Measurements from ENCODE around the gene TBPL2.
"Not testable (repeated sequence)": the region's sequence is repeated elsewhere in the genome, so short reads cannot be mapped to it uniquely, and the experiment has no call there.

Gene TBPL2

DNA sequence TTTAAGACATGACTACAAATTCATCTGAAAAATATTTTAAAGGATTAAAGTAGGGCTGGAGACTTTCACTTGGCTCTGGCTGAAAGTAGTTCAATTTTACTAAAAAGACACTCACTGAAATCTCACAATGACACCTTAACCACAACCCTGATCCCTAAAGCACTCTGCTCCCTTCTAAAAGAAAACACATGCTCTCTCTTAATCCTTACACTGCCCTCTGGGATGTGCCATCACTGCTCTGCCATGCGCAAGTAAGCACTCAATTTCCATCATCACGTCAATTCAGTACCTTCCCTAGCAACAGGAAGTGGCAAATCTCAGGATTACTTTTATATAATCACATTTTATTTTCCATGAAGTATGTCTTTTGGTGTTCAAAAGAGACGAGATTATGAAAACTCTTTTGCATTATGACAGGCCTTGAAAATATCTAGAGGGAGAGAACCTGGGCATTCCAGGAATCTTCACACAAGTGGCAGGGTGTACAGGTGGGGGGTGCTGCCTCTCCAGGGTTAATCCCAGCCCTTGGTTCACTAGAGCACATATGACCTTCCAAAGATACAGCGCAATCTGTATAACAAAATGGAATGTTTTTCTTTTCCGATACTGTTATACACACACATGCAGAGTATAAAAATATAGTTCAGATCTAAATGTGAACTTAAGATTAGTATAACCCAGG, 36.1 kb downstream of the TBPL2 start:
- no peak for DNase-seq (ENCODE audit: low read depth in 2 of 2)

DNA sequence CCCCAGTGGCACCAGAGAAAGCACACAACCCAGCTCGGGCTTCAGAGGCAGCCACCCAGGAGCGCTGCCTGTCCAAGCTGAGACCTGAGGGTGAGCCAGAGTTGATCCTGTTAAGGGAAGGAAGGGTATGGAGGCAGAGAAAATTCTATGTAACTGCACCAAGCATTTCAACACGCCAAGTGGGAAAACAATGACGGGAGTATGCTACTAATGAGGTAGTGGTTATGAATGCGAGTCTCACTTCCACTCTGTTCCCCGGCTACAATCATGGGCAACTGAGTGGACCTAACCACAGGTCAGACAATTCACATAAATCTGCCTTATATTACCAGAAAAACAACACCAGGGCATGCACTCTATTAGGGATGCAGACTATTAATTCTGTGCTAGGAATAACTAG, 38.7 kb downstream of the TBPL2 start:
- DNase-seq (ENCODE audit: low read depth in 2 of 2): no peak

DNA sequence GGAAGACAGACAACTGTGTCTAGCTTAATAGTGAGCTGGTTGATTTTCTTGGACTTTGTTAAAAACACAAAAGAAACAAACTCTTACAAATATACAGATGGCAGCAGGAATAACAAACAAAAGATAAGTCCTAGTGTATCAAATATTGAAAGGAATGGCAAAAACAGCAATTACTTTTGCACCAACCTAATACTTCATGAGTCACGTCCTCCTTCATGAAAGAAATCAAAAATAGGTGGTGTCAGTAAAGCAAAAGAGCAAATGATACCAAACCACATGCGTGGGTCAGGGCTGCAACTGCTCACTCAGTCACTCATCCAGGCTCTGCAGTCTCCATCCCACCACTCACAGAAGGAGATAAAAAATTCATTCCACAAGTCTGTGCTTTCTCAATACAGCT, 40.6 kb downstream of the TBPL2 start:
- no peak for DNase-seq (ENCODE audit: low read depth in 2 of 2)

DNA sequence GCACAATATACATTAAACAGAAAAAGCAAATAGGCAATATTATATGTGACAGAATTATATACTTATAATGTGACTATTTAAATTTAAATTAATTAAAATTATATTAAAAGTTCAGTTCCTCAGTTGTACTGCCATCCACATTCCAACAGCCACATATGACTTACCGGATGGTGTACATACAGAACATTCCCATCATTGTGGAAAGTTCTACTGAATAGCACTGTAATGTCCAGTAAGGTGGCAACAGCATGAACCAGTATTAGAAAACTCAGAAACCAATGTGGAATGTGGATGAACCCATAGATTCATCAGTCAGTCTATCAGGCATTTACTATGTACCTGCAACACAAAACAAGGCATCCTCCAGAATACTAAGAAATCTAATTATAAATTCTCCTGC, 41.2 kb downstream of the TBPL2 start:
- DNase-seq (ENCODE audit: low read depth in 2 of 2): no peak

DNA sequence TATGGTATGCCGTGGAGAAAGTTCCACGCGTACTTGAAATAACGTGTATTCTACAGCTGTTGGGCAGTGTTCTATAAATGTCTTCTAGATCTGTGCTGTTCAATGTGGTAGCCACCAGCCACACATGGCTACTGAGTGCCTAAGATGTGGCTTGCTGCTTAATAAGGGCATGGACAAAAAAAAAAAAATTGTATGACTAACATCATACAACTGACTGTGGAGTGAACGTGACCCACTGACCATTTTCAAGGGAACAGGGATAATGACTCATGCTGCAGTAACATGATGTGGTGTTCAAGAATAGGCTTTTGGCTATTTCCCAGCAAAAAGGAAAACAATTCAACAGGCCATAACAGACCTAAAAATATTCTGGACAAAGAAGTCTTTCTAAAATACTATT, 41.7 kb downstream of the TBPL2 start:
- no peak for DNase-seq (ENCODE audit: low read depth in 2 of 2)

DNA sequence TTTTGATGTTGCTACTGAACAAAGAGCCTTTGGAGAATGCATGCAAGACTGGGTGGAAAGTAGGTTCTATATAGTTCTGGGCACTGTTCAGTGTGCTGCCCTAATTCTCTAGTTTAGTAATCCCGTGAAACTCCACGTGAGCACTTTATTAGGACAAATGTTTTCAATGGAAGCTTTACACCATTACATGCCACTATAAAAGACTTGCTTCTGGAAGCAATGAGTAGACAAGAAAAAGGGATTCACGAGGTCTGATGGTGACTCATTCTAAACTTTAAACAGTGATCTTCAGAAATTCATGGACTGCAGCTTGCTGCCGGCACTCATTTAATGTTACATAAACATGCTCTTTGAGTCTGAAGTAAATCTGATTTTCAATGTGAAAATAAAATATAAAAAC, 51.1 kb downstream of the TBPL2 start:
- DNase-seq (ENCODE audit: low read depth in 2 of 2): no peak

DNA sequence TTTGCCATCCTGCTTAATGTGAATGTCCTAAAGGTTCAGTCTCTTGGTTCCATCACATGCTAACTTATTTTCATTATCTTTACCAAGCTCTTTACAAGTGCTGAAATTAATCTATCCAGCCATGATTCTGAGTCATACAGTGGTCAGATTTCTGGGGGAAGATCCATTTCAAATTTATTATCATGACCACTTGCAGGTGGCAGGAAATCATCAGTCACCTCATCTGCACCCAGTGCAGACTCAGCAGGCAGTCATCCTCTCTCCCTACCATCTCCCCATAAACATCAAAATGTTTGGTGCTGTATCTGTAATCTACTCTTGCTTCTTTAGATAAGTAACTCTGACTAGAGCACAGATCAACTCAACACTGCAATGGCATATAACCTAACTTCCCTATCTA, 52.3 kb downstream of the TBPL2 start:
- DNase-seq (ENCODE audit: low read depth in 2 of 2): no peak

DNA sequence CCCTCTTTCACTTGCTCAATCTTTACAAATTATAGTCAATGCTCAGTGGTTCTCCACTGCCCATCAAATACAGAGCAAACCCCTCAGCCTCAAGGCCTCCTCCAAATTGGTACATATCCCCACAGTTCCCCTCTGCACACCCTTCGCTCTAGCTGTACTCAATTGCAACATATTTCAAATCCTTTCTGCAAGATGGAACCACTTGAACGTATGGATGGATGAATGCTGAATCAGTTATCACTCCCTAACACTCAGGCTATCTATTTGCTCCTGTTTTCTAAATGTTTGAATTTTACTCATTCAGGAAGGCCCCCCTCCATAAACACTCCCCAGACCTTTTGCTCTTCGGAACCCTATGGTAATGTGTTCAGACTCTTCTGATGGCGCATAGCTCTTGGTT, 53.3 kb downstream of the TBPL2 start:
- DNase-seq (ENCODE audit: low read depth in 2 of 2): no peak

DNA sequence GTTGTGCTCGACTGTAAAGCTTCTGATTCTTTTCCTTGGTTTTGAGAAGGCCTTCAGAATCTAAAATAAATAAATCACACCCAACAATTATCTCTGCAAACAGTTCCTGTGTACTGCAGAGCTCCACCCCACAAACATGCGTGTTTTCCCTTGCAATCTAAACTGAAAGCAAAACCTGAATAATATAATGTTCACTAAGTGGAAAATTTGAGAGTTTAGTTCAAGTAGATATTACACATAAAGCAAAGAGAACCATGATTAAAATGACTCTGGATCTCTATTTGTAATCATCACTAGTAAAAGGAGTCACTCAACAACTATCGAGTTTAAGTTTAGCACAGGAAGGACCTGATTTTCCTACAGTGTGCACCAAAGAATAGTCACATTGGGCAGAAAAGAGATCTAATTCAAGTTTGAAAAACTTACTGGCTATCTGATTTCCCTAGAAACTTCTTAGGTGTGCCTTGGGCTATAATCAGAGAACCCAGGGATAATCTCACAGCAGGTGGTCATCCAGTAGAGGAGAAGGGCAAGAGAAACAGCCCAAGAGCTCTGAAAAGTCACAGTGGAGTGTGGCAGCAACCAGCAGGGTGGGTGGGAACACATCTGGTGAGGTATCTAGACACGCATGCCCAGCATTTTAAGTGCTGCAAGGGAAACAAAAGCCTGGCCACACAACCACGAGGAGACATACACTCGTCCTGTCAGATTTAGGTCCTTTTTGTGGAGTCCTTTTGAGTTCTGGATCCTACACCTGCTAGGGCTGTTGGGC, 54.2 kb downstream of the TBPL2 start:
- DNase-seq (ENCODE audit: low read depth in 2 of 2): no peak

DNA sequence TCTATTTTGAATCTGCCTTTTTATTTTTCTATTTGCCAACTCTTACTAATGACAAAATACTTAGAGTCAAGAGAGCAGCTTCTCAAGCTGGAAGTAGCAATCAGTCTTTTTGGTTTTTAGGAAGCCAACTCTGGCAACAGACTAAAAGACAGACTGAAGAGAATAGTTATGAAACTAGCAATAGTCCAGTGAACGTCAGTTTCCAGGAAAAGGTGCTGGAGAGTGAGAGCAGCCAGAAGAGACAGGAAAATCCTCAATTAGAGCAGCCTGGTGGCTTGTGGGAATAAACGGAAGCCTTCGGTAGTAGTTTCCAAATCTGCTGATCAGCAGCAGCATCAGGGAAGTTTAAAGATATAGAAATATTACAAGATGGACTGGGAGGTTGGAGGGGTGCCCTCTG, 55.9 kb downstream of the TBPL2 start:
- DNase-seq (ENCODE audit: low read depth in 2 of 2): no peak

DNA sequence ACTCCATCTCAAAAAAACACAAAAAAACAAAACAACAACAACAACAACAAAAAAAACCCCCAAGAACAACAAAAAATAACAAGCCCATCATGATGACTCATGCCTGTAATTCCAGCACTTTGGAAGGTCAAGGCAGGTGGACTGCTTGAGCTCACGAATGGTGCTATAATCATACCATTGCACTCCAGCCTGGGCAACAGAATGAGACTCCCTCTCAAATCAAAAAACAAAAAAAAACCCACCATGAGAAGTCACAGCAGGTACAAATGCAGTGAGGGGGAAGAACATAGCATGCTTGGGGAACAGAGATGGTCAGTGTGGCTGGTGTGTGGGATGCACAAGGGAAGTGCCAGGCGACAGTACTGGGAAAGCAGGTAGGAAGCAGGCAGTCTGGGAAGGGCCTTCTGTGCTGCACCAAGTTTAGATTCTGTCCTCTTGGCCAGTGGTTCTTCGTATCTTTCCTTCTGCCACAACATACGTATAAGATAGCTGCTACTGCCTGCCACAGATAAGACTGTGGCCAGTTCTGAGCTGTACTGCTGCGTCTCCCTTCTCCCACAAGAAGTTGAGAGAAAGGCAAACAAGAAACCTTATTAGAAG, 56.8 kb downstream of the TBPL2 start:
- no peak for DNase-seq (ENCODE audit: low read depth in 2 of 2)

DNA sequence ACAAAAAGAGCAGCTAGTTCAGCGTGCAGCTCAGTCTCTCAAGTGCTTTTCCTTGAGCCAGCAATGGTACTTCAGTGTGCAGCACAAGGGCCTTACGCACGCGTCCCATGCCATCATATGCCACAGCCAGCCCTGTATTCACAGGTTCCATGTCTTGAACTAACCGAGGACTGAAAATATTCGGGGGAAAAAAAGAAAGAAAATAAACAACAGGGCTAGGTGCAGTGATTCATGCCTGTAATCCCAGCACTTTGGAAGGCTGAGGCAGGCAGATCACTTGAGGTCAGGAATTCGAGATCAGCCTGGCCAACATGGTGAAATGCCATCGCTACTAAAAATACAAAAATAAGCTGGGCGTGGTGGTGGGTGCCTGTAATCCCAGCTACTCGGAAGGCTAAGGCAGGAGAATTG, 57.4 kb downstream of the TBPL2 start:
- not testable (repeated sequence) for DNase-seq (ENCODE audit: low read depth in 2 of 2)

DNA sequence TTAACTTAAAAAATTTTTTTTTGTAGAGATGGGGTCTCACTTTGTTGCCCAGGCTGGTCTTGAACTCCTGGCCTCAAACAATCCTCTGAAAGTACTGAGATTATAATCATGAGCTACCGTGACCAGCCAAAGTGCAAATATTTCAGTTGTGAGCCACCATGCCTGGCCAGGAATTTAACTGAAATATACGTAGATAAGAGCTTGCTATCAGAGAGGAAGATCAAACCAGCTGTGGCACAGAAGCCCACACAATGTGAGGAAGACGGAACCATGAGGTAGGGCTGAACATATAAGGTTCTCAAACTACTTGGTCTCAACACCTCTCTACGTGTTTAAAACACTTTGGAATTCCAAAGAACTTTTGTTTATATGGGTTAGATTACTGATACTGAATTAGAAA, 57.9 kb downstream of the TBPL2 start:
- DNase-seq (ENCODE audit: low read depth in 2 of 2): no peak

DNA sequence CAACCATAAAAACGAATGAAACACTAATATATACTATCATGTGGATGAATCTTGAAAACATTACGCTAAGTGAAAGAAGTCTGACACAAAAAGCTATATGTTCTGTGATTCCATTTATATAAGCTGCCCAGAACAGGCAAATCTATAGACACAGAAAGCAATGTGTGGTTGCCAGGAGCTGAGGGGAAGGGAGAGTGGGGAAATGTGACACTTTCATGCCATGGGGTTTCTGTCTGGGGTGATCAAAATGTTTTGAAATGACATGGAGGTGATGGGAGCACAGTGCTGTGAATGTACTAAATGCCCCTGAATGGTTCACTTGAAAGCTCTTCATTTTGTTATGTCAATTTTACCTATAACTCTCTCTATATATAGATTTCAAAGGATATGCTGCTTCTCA, 58.9 kb downstream of the TBPL2 start:
- DNase-seq (ENCODE audit: low read depth in 2 of 2): no peak

DNA sequence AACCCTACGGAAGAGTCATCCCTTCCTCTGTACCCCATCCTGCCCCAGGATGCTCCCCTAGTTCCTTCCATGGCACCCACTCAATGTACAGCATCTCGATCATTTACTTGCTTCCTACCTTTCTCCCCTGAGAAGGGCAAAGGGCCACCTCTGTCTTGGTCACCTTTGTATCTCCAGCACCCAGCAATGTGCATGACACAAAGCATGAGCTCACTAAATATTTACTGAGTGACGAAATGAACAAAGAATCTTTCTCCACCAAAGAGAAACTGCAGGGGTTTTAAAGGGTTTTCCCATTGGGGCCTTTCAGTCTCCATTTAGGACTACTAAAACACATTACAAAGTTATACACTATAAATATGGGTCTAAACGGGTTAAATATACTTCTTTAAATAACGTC, 59.4 kb downstream of the TBPL2 start:
- no peak for DNase-seq (ENCODE audit: low read depth in 2 of 2)

DNA sequence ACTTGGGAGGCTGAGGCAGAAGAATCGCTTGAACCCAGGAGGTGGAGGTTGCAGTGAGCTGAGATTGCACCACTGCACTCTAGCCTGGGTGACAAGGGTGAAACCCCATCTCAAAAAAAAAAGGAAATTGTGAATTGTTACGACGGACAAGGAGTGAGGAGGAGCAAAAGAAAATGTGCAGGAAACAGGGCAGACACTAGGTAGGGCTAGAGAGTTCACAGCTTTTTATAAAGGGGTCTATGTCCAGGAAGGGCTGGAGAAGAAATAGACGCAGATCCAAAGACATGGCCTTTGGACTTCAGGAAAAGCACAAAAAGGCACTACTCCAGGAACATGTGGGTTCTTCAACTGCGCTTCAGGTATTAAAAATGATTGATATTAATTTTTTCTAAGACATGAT, 63.2 kb downstream of the TBPL2 start:
- DNase-seq (ENCODE audit: low read depth in 2 of 2): no peak

DNA sequence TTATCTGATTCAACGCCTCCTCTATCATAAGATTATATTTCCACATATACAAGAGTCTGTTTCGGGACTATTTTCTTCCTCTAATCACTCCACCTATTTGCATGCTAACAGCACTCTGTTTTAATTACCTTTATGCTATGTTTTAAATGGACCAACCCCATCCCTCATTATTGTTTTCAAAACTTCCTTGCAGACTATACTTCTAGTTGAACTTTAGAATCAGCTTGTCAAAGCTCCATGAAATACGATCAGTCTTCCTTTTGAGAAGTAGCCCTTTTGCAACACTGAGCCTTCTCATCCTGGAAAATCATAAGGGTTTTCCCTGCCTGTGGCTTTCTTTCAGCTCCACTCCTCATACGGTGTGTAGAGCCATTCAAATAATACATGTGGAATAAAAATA, 65.6 kb downstream of the TBPL2 start:
- DNase-seq (ENCODE audit: low read depth in 2 of 2): no peak

DNA sequence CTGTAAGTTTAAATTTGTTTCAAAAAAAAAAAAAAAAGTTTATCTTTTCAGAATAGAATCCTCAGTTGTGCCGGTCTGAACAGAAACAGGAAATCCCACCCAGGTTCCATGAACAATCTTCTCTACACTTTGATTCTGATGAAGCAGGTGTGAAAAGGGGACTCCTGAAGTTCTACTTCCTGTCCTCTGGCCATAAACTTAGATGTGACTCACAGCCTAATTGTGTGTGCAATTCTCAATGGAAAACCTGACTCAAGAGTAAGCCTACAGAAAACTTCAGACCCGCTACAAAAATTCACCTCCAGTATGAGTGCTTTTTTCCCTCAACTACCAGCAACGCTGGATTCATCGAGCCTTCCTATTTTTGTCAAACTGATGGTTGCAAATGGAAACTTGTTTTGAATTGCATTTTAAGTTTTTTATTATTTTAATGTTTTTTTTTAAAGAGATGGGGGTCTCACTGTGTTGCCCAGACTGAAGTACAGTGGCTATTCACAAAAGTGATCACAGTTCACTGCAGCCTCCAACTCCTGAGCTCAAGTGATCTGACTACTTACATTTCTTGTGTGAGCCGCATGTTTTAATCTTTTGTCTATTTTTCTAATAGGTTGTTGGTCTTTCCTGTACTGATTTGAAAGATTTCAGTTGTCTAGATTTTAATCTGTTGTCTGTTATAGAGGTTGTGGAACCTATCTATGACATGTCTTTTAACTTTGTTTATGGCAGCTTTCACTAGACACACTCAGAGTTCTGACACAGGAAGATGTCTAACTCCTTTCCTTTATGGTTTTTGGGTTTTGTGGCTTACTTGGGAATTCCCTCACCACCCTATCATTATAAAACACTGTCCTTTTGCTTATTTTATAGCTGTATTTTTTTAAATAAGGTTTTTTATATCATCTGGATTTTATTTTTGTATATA, 66.4 kb downstream of the TBPL2 start:
- DNase-seq (ENCODE audit: low read depth in 2 of 2): peak in 1 of 2 donors; percentile 22

DNA sequence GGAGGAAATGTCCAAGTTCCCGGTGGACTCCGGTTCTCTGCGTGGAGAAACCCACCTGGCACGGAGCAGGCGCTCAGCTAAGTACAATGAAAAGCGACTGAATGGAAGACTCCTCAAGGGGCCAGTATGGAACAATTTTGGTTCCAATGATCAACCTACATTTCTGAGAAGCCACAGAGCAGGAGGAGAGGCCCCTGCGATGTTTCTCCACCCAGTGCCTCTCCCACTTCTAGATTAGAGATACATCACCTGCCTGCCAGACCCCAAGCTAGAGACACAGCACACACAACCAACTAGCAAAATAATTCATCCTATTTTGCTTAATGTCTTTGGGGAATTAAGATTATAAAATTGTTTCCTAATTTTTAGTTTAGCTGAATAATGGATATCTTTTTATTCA, 67.6 kb downstream of the TBPL2 start:
- no peak for DNase-seq (ENCODE audit: low read depth in 2 of 2)

DNA sequence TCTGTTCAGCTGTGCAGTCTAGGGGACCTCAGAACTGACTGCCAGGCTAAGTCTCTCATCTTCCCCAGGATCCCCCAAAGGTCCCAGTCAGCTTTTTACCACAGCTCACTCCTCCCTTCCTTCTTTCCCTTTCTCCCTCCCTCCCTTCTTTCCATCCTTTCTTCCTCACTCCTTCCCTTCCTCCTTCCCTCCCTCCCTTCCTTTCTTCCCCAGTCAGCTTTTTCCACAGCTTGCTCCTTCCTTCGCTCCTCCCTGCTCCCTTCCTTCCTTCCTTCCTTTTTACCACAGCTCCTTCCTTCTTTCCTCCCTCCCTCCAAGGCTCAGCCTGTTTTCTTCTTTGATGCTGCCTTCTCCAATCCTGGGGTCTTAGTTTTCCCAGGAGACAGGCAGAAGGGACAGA, 68.0 kb downstream of the TBPL2 start:
- DNase-seq (ENCODE audit: low read depth in 2 of 2): no peak

DNA sequence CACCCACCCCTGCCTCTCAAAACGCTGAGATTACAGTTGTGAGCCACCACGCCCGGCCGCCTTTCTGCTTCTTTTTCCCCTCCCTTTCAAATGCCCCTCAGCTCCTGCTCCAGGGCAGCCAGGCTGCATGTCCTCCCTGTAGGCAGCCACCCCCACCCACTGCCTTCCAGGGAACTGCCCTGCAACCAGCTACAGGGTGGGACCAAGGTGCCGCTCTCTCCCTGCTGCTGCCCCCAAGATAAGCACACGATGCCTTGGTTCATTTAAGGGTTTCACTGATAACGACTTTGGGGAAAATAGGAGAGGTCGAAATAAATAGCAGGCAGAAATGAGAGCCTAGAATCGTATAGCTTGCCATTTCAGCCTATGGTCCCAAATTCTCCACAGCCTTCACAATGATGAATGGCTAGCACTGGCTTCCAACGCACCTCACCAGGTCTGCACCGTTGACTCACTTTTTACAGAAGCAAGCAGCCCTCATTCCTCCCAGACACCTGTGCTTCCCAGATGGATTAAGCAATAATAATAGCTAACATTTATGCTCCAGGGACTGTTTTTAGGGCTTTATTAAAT, 69.4 kb downstream of the TBPL2 start:
- no peak for DNase-seq (ENCODE audit: low read depth in 2 of 2)

DNA sequence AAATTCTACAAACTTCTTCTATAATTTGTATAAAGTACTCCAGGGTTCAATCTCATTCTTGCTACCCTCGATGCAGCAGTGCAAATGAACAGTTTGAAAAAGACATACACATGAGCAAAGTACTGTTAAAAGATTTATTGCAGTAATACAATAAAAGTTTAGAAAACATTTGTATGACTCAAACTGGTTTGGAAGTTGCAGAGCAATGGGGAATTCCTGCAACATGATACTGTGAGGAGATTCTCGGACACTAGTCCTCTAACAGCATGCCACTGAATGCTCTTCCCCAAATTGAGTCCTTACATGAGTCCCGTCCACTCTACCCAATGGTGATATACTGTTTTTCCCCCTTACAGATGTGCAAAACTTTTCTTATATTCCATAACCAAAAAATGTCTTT, 74.1 kb downstream of the TBPL2 start:
- no peak for DNase-seq (ENCODE audit: low read depth in 2 of 2)

All from activated CD4-positive, alpha-beta T cell treated with anti-CD3 and anti-CD28 coated beads for 24 hours (primary cell).